ENCODE data around the gene TMEM145.
A peak's percentile ranks its signal among the peaks of the same experiment; 100 is the strongest.
"Not testable (repeated sequence)": the region's sequence is repeated elsewhere in the genome, so short reads cannot be mapped to it uniquely, and the experiment has no call there.

TMEM145 gene

GRCh38 chr19:42316223-42317211, 3.4 kb downstream of the TMEM145 start:
- peak; percentile 44 for DNase-seq

GRCh38 chr19:42317535-42317934, 4.4 kb downstream of the TMEM145 start:
- no peak for DNase-seq

- no peak for DNase-seq
Measured at GRCh38 chr19:42322305-42322704, 9.2 kb downstream of the TMEM145 start.

- no peak for DNase-seq
Measured at GRCh38 chr19:42323473-42323851, 10.4 kb downstream of the TMEM145 start.

GRCh38 chr19:42323852-42324654, 10.9 kb downstream of the TMEM145 start:
- no peak for DNase-seq

- DNase-seq = no peak
Measured at GRCh38 chr19:42324655-42325307, 11.7 kb downstream of the TMEM145 start.

GRCh38 chr19:42325308-42325895, 12.3 kb downstream of the TMEM145 start, which contains the start of gene MEGF8:
TSS of gene MEGF8 (plus strand) at chr19:42325635. CDS start at chr19:42326244, 609 bp downstream.
- DNase-seq = peak; percentile 100

- DNase-seq = no peak
Measured at GRCh38 chr19:42325896-42326771, 13.0 kb downstream of the TMEM145 start.

GRCh38 chr19:42326969-42327368, 13.9 kb downstream of the TMEM145 start:
- no peak for DNase-seq

- DNase-seq = no peak
Measured at GRCh38 chr19:42327381-42327780, 14.3 kb downstream of the TMEM145 start.

GRCh38 chr19:42328106-42328505, 15.0 kb downstream of the TMEM145 start:
- no peak for DNase-seq

- DNase-seq = no peak
Measured at GRCh38 chr19:42328854-42329253, 15.7 kb downstream of the TMEM145 start.

GRCh38 chr19:42330241-42330711, 17.2 kb downstream of the TMEM145 start:
- DNase-seq = no peak

- not testable (repeated sequence) for DNase-seq
Measured at GRCh38 chr19:42331333-42331732, 18.2 kb downstream of the TMEM145 start.

- DNase-seq = no peak
Measured at GRCh38 chr19:42332059-42332458, 18.9 kb downstream of the TMEM145 start.

GRCh38 chr19:42333018-42333417, 19.9 kb downstream of the TMEM145 start:
- no peak for DNase-seq

- DNase-seq = no peak
Measured at GRCh38 chr19:42333975-42334696, 21.0 kb downstream of the TMEM145 start.

- no peak for DNase-seq
Measured at GRCh38 chr19:42334697-42335373, 21.7 kb downstream of the TMEM145 start.

GRCh38 chr19:42335374-42335936, 22.3 kb downstream of the TMEM145 start:
- DNase-seq = no peak

- no peak for DNase-seq
Measured at GRCh38 chr19:42335971-42336370, 22.9 kb downstream of the TMEM145 start.
